Measurements from ENCODE around the gene ZC3H10. TPM values are rescaled to one million over a fixed set of nuclear protein-coding genes. Genes with fewer than 3 reads are reported as not detected.
"Not testable (repeated sequence)": the region's sequence is repeated elsewhere in the genome, so short reads cannot be mapped to it uniquely, and the experiment has no call there.

The ZC3H10 gene
- total RNA-seq: 10 to 100 TPM in 1 of 4 donors, 1 to 10 TPM in 3; 3.7 to 10.1 (median 4.5) TPM

- Histone ChIP-seq H3K27me3 (no peaks in the 10 kb centered on the region), H3K4me3 (peak within 1 kb of the TSS; percentile 54 to 89 (median 70)), H3K36me3 (peaks cover 0 to 5% (median 0%) of the 10 kb centered on the region in 4 donors), H3K4me1 (peaks cover 8 to 29% (median 20%) of the 10 kb centered on the region in 4 donors), H3K9me3 (no peaks in the 10 kb centered on the region), H3K27ac (peak within 1 kb of the TSS; percentile 91 to 99 (median 96))
- DNase-seq: peak; percentile 99
- 1% methylated on average over 41 of the region's 61 CpGs; no CpG with 5 or more reads in 1 of the 2 donors for WGBS, 2 donors (ENCODE audit: low coverage in 1 of 2)
- intact Hi-C loops (cut with DNase I; ENCODE audit: low total_unique reads): loop anchor here (2.0 kb wide), 2 partner anchors 71 to 105 kb away; partner anchors contain the start of gene SMARCC2
- in situ Hi-C loops (cut with MboI; ENCODE audit: low pct_ligation_motif_present in 1 of 4, low pct_unique_long_range_greater_than_20kb in 1 of 4, low sequenced_read_pairs in 3 of 4): loop anchor here in 2 of 4 donors (10.0 kb wide), 2 partner anchors 73 to 393 kb away; partner anchors contain the start of genes CD63 (in 1 of the 2), RDH5 (in 1 of the 2) and RPS26 (in 1 of the 2)
- TF ChIP-seq EP300 (IDR thresholded peaks at IDR 0.05; ENCODE audit: low read depth) (no peak), POLR2A (IDR thresholded peaks at IDR 0.05) (peak; percentile 90), CTCF (IDR thresholded peaks at IDR 0.05) (peak in 4 of 5 experiments; percentile 41 to 83 (median 52)), POLR2AphosphoS5 (IDR thresholded peaks at IDR 0.05) (peak; percentile 93 to 95 (median 94))
Measured at GRCh38 chr12:56117778-56118687, at the start of gene ZC3H10. Gene ZC3H10, plus strand, starts transcription at chr12:56118266. Its CDS starts 2,297 bp downstream, at chr12:56120563.

DNA sequence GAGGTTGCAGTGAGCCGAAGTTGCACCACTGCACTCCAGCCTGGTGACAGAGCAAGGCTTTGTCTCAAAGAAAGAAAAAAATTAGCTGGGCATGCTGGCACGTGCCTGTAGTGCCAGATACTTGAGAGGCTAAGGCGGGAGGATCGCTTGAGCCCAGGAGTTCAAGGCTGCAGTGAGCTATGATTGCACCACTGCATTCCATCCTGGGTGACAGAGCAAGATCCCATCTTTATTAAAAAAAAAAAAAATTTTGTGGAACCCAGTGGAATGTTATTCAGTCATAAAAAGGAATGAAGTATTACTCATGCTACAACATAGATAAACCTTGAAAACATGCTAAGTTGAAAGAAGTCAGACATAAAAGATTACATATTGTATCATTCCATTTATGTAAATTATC, 46.4 kb upstream of the ZC3H10 start:
- no peaks in the 10 kb centered on the region for H3K4me1 ChIP-seq
- no peak for DNase-seq
- 60 to 86% methylated on average over 2 to 4 of the region's 4 CpGs for WGBS, 2 donors (ENCODE audit: low coverage in 1 of 2)
- in situ Hi-C loops (cut with MboI; ENCODE audit: low pct_ligation_motif_present in 1 of 4, low pct_unique_long_range_greater_than_20kb in 1 of 4, low sequenced_read_pairs in 3 of 4): no loop called here
- TF ChIP-seq POLR2AphosphoS5 (IDR thresholded peaks at IDR 0.05): no peak
- no peak for TF ChIP-seq CTCF (IDR thresholded peaks at IDR 0.05)
- no peak for TF ChIP-seq POLR2A (IDR thresholded peaks at IDR 0.05)
- TF ChIP-seq EP300 (IDR thresholded peaks at IDR 0.05; ENCODE audit: low read depth): no peak
- no peaks in the 10 kb centered on the region for H3K9me3 ChIP-seq
- no peak overlapping the region for H3K4me3 ChIP-seq
- H3K27me3 ChIP-seq: no peaks in the 10 kb centered on the region
- no peak overlapping the region for H3K27ac ChIP-seq
- intact Hi-C loops (cut with DNase I; ENCODE audit: low total_unique reads): no loop called here
- H3K36me3 ChIP-seq: no peaks in the 10 kb centered on the region

DNA sequence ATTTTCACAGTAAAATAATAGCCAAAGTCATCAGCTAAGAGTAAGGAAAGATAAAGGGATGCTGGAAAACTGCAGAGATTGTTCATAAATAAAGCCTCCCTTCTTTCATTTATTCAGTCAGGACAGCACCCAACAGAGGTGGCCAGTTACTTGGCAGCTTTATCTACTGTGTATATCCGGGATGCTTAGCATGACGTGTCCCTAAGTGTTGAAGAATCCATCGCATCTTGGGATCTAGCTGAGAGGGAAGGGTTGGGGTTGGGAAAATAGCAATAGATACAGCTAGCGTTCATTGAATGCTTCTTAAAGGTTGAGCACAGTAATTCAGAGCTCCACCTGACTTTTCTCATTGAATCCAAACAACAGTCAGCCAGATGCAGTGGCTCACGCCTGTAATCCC, 43.7 kb upstream of the ZC3H10 start:
- H3K27me3 ChIP-seq: no peaks in the 10 kb centered on the region
- no peak overlapping the region for H3K4me3 ChIP-seq
- WGBS, 2 donors (ENCODE audit: low coverage in 1 of 2): 86 to 100% methylated on average over 1 to 5 of the region's 5 CpGs
- in situ Hi-C loops (cut with MboI; ENCODE audit: low pct_ligation_motif_present in 1 of 4, low pct_unique_long_range_greater_than_20kb in 1 of 4, low sequenced_read_pairs in 3 of 4): no loop called here
- intact Hi-C loops (cut with DNase I; ENCODE audit: low total_unique reads): no loop called here
- no peaks in the 10 kb centered on the region for H3K36me3 ChIP-seq
- no peak for TF ChIP-seq CTCF (IDR thresholded peaks at IDR 0.05)
- TF ChIP-seq POLR2AphosphoS5 (IDR thresholded peaks at IDR 0.05): no peak
- TF ChIP-seq POLR2A (IDR thresholded peaks at IDR 0.05): no peak
- TF ChIP-seq EP300 (IDR thresholded peaks at IDR 0.05; ENCODE audit: low read depth): no peak
- no peaks in the 10 kb centered on the region for H3K9me3 ChIP-seq
- no peak for DNase-seq
- H3K4me1 ChIP-seq: peaks cover 0 to 5% (median 2%) of the 10 kb centered on the region in 4 donors
- no peak overlapping the region for H3K27ac ChIP-seq

DNA sequence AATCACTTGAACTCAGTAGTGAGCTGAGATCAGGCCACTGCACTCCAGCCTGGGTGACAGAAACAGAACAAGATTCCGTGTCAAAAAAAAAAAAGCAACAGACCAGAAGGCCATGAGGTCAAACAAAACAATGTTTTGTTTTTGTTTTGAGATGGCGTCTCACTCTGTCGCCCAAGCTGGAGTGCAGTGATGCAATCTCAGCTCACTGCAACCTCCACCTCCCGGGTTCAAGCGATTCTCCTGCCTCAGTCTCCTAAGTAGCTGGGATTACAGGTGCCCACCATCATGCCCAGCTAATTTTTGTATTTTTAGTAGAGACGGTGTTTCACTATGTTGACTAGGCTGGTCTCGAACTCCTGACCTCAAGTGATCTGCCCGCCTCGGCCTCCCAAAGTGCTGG, 40.1 kb upstream of the ZC3H10 start:
- WGBS, 2 donors (ENCODE audit: low coverage in 1 of 2): 79% methylated on average over 9 of the region's 9 CpGs; no CpG with 5 or more reads in 1 of the 2 donors
- H3K4me3 ChIP-seq; H3K27me3 ChIP-seq; in situ Hi-C loops (cut with MboI; ENCODE audit: low pct_ligation_motif_present in 1 of 4, low pct_unique_long_range_greater_than_20kb in 1 of 4, low sequenced_read_pairs in 3 of 4); H3K9me3 ChIP-seq; H3K27ac ChIP-seq; H3K36me3 ChIP-seq; DNase-seq; intact Hi-C loops (cut with DNase I; ENCODE audit: low total_unique reads): not testable (repeated sequence)
- peaks cover 0 to 18% (median 8%) of the 10 kb centered on the region in 4 donors for H3K4me1 ChIP-seq

Measured in transverse colon (tissue), 4 donors.